HG03558 (cell line): ENCODE measurements around the gene SDSL.

Source experiments
- ATAC-seq: cut with Tn5 transposase; IDR thresholded peaks from one replicate; pipeline ENCODE4 v1.9.1; 2021; ENCODE audit warnings: moderate number of reproducible peaks; ENCODE audit not compliant: unreplicated experiment; ENCODE audit errors: extremely low read depth

The SDSL gene

GRCh38 chr12:113477171-113477841 is 55.1 kb downstream of the SDSL start:
- no peak for ATAC-seq

- ATAC-seq: no peak
Observed at GRCh38 chr12:113477842-113478215, 55.6 kb downstream of the SDSL start.

GRCh38 chr12:113478351-113479011 is 56.3 kb downstream of the SDSL start:
- no peak for ATAC-seq

GRCh38 chr12:113479216-113479589 is 57.0 kb downstream of the SDSL start:
- no peak for ATAC-seq

GRCh38 chr12:113479590-113480335 is 57.6 kb downstream of the SDSL start:
- no peak for ATAC-seq

GRCh38 chr12:113480336-113480971 is 58.3 kb downstream of the SDSL start:
- ATAC-seq: no peak

- no peak for ATAC-seq
Observed at GRCh38 chr12:113482334-113482733, 60.2 kb downstream of the SDSL start.

- ATAC-seq: no peak
Observed at GRCh38 chr12:113485330-113485729, 63.1 kb downstream of the SDSL start.

GRCh38 chr12:113486722-113487121 is 64.5 kb downstream of the SDSL start:
- no peak for ATAC-seq
